PC-3 (cell line): ENCODE data around the gene PYGM. TPM values are rescaled to one million over a fixed set of nuclear protein-coding genes. Genes with fewer than 3 reads are reported as not detected.

Experiments
- ATAC-seq: fragments of 200-7000 bp; cut with Tn5 transposase; 2 replicates; pipeline ENCODE4 v1.9.1; 2020; ENCODE audit warnings: mild to moderate bottlenecking, moderate library complexity
- BruUV-seq: library from RNA; stranded (reverse); fragments of 400-500 nt; replicated peaks from 2 replicates; lab custom pipeline; 2021; lab: Mats Ljungman, UMichigan
- CTCF ChIA-PET: fragments of 300-600 bp; sonication (Branson Sonifier 250); formaldehyde crosslinking; loops from one replicate; lab custom pipeline; 2022; ENCODE audit warnings: antibody characterized with exemption; lab: Charles Lee
- POLR2A ChIA-PET: fragments of 300-600 bp; sonication (Branson Sonifier 250); formaldehyde crosslinking; loops from one replicate; lab custom pipeline; 2022; ENCODE audit warnings: antibody characterized with exemption; ENCODE audit not compliant: unreplicated experiment; lab: Charles Lee
- DNase-seq: peaks from one replicate; pipeline ENCODE4 v3.0.0-alpha.2; 2015
- H2AFZ ChIP-seq: fragments of 300-600 bp; sonication (generic); 2 replicates; pipeline ENCODE4 v1.6.0; 2016; ENCODE audit warnings: antibody characterized with exemption, low read length
- H3F3A ChIP-seq: fragments of 300-600 bp; sonication (generic); one replicate; pipeline ENCODE4 v1.6.0; 2017; ENCODE audit warnings: antibody characterized with exemption, low read length, control low read depth, mild to moderate bottlenecking; ENCODE audit not compliant: unreplicated experiment
- H3K27ac ChIP-seq: fragments of 300-600 bp; sonication (generic); 2 replicates; pipeline ENCODE4 v1.5.1; 2016; ENCODE audit warnings: mild to moderate bottlenecking, low read length
- H3K27me3 ChIP-seq: fragments of 300-600 bp; sonication (generic); 2 replicates; pipeline ENCODE4 v1.6.1; 2016; ENCODE audit warnings: low read length, mixed read lengths
- H3K36me3 ChIP-seq: fragments of 300-600 bp; sonication (generic); 2 replicates; pipeline ENCODE4 v1.6.1; 2016; ENCODE audit warnings: low read depth, mixed run types, low read length, mixed read lengths
- H3K4me1 ChIP-seq: fragments of 300-600 bp; sonication (generic); 2 replicates; pipeline ENCODE4 v1.5.1; 2016; ENCODE audit warnings: low read length; ENCODE audit not compliant: insufficient read depth
- H3K4me2 ChIP-seq: fragments of 300-600 bp; sonication (generic); 2 replicates; pipeline ENCODE4 v1.6.0; 2016; ENCODE audit warnings: low read length
- H3K4me3 ChIP-seq: fragments of 300-600 bp; sonication (generic); 2 replicates; pipeline ENCODE4 v1.5.1; 2016; ENCODE audit warnings: mild to moderate bottlenecking, low read length, mixed read lengths
- H3K79me2 ChIP-seq: fragments of 300-600 bp; sonication (generic); 2 replicates; pipeline ENCODE4 v1.6.1; 2017; ENCODE audit warnings: low read length, mixed read lengths
- H3K9ac ChIP-seq: fragments of 300-600 bp; sonication (generic); 2 replicates; pipeline ENCODE4 v1.6.0; 2016; ENCODE audit warnings: mild to moderate bottlenecking, low read length
- H3K9me2 ChIP-seq: fragments of 300-600 bp; sonication (generic); replicated peaks from 2 replicates; pipeline ENCODE4 v1.6.1; 2016; ENCODE audit warnings: mixed run types, low read length, mixed read lengths
- H3K9me3 ChIP-seq: fragments of 300-600 bp; sonication (generic); 2 replicates; pipeline ENCODE4 v1.6.1; 2016; ENCODE audit warnings: low read length, mixed read lengths
- H4K20me1 ChIP-seq: fragments of 300-600 bp; sonication (generic); 2 replicates; pipeline ENCODE4 v1.6.1; 2016; ENCODE audit warnings: low read length, mixed read lengths
- EZH2 ChIP-seq: fragments of 300-600 bp; sonication (generic); IDR thresholded peaks from one replicate; pipeline ENCODE4 v1.6.1; 2017; ENCODE audit warnings: antibody characterized with exemption, mild to moderate bottlenecking, low read length; ENCODE audit not compliant: unreplicated experiment
- EZH2phosphoT487 ChIP-seq: fragments of 300-600 bp; sonication (generic); IDR thresholded peaks from 2 replicates; pipeline ENCODE4 v1.6.1; 2018; ENCODE audit warnings: mild to moderate bottlenecking, antibody characterized with exemption, low read length, borderline replicate concordance
- intact Hi-C: fragments of 100-400 bp; cut with micrococcal nuclease; formaldehyde crosslinking; loops from 2 replicates; pipeline ENCODE4 v1.9.0; 2023
- total RNA-seq: library from RNA; depleted of rRNA; stranded (reverse); fragments of >200 nt; gene quantifications from 2 replicates; pipeline ENCODE4 v1.2.3, GENCODE V29; 2014
- TF ChIP-seq, protein P1 (sequence below): fragments of 300-600 bp; sonication (generic); conservative IDR thresholded peaks from 2 replicates; pipeline ENCODE4 v1.5.1; 2017; ENCODE audit warnings: antibody characterized with exemption, low read depth, mild to moderate bottlenecking, low read length

PYGM gene
- total RNA-seq, 1 experiment from 2014 or later: 0.95 TPM

DNA sequence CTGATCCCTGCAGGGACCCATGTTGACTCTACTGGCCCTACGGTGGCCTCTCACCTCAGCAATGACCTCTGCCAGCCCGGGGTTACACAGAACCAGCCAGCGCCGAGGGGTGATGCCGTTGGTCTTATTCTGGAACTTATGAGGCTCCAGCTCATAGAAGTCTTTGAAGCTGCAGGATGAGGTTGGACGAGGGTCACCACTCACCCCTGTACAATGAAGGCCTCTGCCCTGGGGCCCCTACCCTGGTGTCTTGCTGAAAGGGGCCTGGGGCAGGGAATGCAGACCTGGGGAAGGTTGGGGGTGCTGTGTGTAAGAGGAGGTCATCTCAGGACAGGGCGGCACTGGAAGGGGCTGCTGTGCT is 6.8 kb downstream of the PYGM start:
- Histone ChIP-seq H3K9me3 (no peaks in the 10 kb centered on the region), H4K20me1 (no peaks in the 10 kb centered on the region), H3K4me1 (no peaks in the 10 kb centered on the region), H3K4me2 (no peak overlapping the region), H2AFZ (no peak overlapping the region), H3K9me2 (no peaks in the 10 kb centered on the region), H3K79me2 (no peaks in the 10 kb centered on the region), H3K4me3 (no peak overlapping the region), H3K9ac (no peak overlapping the region), H3K27me3 (no peaks in the 10 kb centered on the region), H3F3A (no peaks in the 10 kb centered on the region), H3K36me3 (no peaks in the 10 kb centered on the region), H3K27ac (no peak overlapping the region)
- no TSS peak for BruUV-seq
- intact Hi-C loops: no loop called here
- CTCF ChIA-PET: no interaction called here
- DNase-seq (no peak), ATAC-seq (no peak)
- POLR2A ChIA-PET: no interaction called here
- TF ChIP-seq EZH2 (no peak), EZH2phosphoT487 (no peak)
- TF ChIP-seq, protein P1, sequence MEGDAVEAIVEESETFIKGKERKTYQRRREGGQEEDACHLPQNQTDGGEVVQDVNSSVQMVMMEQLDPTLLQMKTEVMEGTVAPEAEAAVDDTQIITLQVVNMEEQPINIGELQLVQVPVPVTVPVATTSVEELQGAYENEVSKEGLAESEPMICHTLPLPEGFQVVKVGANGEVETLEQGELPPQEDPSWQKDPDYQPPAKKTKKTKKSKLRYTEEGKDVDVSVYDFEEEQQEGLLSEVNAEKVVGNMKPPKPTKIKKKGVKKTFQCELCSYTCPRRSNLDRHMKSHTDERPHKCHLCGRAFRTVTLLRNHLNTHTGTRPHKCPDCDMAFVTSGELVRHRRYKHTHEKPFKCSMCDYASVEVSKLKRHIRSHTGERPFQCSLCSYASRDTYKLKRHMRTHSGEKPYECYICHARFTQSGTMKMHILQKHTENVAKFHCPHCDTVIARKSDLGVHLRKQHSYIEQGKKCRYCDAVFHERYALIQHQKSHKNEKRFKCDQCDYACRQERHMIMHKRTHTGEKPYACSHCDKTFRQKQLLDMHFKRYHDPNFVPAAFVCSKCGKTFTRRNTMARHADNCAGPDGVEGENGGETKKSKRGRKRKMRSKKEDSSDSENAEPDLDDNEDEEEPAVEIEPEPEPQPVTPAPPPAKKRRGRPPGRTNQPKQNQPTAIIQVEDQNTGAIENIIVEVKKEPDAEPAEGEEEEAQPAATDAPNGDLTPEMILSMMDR: no peak

DNA sequence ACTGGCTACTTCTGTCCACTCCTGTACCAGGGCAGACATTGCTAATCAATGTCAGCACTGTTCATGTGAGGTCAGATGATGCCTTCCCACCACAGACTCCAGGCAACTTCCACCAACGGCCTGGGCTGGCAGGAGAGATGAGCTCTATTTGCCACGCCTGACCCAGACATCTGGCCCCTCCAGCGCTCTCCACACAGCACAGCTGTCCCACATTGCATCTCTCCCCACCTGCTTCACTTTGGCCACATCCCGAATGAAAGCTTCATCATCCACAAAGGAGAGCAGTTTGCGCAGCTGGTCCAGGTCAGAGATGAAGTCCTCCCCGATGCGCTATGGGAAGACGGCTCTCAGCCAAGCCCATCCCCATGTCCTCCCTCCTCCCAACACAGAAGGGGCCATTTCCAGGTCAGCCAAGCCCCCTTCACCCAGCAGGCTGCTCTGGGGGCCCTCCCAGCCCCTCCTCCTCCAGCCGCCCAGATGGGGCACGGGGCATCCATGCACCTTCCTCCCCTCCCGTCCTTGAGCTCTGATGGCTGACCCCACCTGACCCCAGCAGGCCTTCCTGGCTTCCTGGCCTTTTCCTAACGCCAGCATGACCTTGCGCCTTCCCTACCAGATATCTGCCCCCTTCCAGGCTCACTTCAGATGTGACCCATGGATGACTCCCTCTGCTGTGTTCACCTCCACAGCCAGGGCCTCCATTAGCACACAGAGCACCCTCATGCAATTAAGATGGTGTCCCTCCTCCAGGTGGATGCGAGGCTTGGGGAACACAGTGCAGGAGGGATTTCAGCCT is 7.4 kb downstream of the PYGM start:
- H3K79me2 ChIP-seq: no peaks in the 10 kb centered on the region
- ChIA-PET CTCF (no interaction called here), POLR2A (no interaction called here)
- no peak overlapping the region for H3K9ac ChIP-seq
- TF ChIP-seq EZH2 (no peak), EZH2phosphoT487 (no peak)
- TF ChIP-seq, protein P1: no peak
- no peak overlapping the region for H3K4me2 ChIP-seq
- no peak overlapping the region for H2AFZ ChIP-seq
- intact Hi-C loops: no loop called here
- H3K9me3 ChIP-seq: no peaks in the 10 kb centered on the region
- no TSS peak for BruUV-seq
- no peaks in the 10 kb centered on the region for H3K4me1 ChIP-seq
- no peak for DNase-seq
- H3K36me3 ChIP-seq: no peaks in the 10 kb centered on the region
- no peak for ATAC-seq
- no peak overlapping the region for H3K27ac ChIP-seq
- H4K20me1 ChIP-seq: no peaks in the 10 kb centered on the region
- no peaks in the 10 kb centered on the region for H3F3A ChIP-seq
- H3K4me3 ChIP-seq: no peak overlapping the region
- H3K9me2 ChIP-seq: no peaks in the 10 kb centered on the region
- no peaks in the 10 kb centered on the region for H3K27me3 ChIP-seq

DNA sequence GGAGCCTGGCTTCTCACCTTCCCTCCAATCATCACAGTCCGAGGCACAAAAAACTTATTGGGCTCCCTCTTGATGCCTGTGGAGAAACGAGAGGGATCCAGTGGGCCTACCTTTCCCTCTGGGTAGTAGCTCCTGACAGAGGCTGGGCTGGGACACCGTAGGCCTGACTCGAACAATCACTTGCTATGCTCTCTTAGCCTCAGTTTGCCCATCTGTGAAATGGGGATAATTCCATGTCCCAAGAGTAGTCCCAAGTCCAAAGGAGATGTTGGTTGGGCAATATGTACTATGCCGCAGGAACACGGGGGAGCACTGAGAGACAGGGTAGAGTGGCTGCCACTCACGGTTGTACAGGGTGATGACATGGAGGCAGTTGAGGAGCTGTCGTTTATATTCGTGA is 8.2 kb downstream of the PYGM start:
- Histone ChIP-seq H3K4me3 (no peak overlapping the region), H3K36me3 (no peaks in the 10 kb centered on the region), H3K27ac (no peak overlapping the region), H2AFZ (no peak overlapping the region), H3F3A (no peaks in the 10 kb centered on the region), H3K9ac (no peak overlapping the region), H4K20me1 (no peaks in the 10 kb centered on the region), H3K9me2 (no peaks in the 10 kb centered on the region), H3K27me3 (no peaks in the 10 kb centered on the region), H3K4me2 (no peak overlapping the region), H3K4me1 (no peaks in the 10 kb centered on the region), H3K79me2 (no peaks in the 10 kb centered on the region), H3K9me3 (no peaks in the 10 kb centered on the region)
- no peak for TF ChIP-seq EZH2
- POLR2A ChIA-PET: no interaction called here
- DNase-seq: no peak
- BruUV-seq: no TSS peak
- CTCF ChIA-PET: no interaction called here
- intact Hi-C loops: no loop called here
- no peak for ATAC-seq
